IPS DF 6.9 (cell line): Measurements from ENCODE around the gene SGMS1.
"Not testable (repeated sequence)": the region's sequence is repeated elsewhere in the genome, so short reads cannot be mapped to it uniquely, and the experiment has no call there.

Experiments used
- DNase-seq: peaks from one replicate; pipeline ENCODE4 v3.0.0-alpha.2; 2013; ENCODE audit warnings: low read depth, low spot score
- H3K27ac ChIP-seq: one replicate; pipeline ENCODE4 v1.5.1; 2013; ENCODE audit warnings: low read length, control low read depth
- H3K27me3 ChIP-seq: 2 replicates; pipeline ENCODE4 v1.6.1; 2013; ENCODE audit warnings: mild to moderate bottlenecking, low read length; ENCODE audit not compliant: control insufficient read depth, insufficient read depth
- H3K36me3 ChIP-seq: 2 replicates; pipeline ENCODE4 v1.6.1; 2013; ENCODE audit warnings: low read length; ENCODE audit not compliant: control insufficient read depth, insufficient read depth
- H3K4me1 ChIP-seq: 2 replicates; pipeline ENCODE4 v1.6.1; 2013; ENCODE audit warnings: low read length; ENCODE audit not compliant: control insufficient read depth, insufficient read depth
- H3K4me3 ChIP-seq: 2 replicates; pipeline ENCODE4 v1.5.1; 2013; ENCODE audit warnings: mild to moderate bottlenecking, low read length
- H3K9me3 ChIP-seq: 2 replicates; pipeline ENCODE4 v1.6.1; 2013; ENCODE audit warnings: low read length, inconsistent platforms; ENCODE audit not compliant: control insufficient read depth, insufficient read depth
- WGBS: extraction: QIAGEN DNeasy Blood & Tissue Kit; methylation state at CpG from one replicate; pipeline ENCODE4 v1.1.7; 2013; ENCODE audit warnings: mixed read lengths, missing lambda C conversion rate; ENCODE audit not compliant: insufficient read length, insufficient coverage; 5-methylcytosine and 5-hydroxymethylcytosine counted together

The SGMS1 gene

GRCh38 chr10:50510517-50511473, 113.0 kb downstream of the SGMS1 start:
- H3K9me3 ChIP-seq: no peaks in the 10 kb centered on the region
- DNase-seq: no peak
- no peaks in the 10 kb centered on the region for H3K36me3 ChIP-seq
- no peak overlapping the region for H3K27ac ChIP-seq
- no peaks in the 10 kb centered on the region for H3K27me3 ChIP-seq
- H3K4me1 ChIP-seq: 0 out of 2 replicates have a peak, but pooled peaks cover 3% of the 10 kb centered on the region
- no peak overlapping the region for H3K4me3 ChIP-seq
- 100% methylated on average over 1 of the region's 3 CpGs for WGBS

DNA sequence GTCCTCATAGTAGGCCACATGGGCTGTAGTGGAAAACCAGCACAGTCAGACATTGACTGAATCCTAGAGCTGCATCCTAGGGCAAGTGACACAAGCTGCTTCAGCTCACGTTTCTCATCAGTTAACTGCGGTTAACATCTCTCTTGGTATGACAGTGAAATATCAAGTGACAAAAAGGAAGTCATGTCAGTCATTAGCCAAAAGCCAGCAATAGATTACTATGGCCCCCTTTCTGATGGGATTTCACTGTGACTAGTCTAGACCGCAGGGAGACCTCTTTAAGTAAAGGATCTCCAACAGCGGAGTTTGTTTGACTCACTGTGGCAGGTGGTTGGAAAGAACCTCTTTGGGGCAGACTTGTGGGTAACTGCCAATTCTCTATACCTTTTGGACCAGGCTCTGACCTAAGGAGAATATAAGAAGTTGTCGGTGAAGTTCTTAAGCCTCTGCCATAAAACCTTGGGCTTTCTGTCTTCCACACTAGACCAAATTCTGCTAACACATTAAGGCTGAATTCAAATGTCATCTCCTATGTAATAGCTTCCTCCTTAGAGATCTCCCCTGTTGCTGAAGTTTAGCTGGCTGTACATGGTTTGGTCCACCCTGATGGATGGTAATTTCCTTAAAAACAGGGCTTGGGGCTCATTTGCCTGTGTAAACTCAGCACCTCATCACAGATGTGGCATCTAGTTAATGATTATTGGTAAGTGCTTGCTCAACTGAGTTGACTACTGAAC, 115.3 kb downstream of the SGMS1 start:
- Histone ChIP-seq H3K27ac (no peak overlapping the region), H3K36me3 (no peaks in the 10 kb centered on the region), H3K4me1 (0 out of 2 replicates have a peak, but pooled peaks cover 3% of the 10 kb centered on the region), H3K27me3 (no peaks in the 10 kb centered on the region), H3K9me3 (no peaks in the 10 kb centered on the region), H3K4me3 (no peak overlapping the region)
- no peak for DNase-seq
- no CpG with 5 or more reads among the region's 5 CpGs for WGBS

DNA sequence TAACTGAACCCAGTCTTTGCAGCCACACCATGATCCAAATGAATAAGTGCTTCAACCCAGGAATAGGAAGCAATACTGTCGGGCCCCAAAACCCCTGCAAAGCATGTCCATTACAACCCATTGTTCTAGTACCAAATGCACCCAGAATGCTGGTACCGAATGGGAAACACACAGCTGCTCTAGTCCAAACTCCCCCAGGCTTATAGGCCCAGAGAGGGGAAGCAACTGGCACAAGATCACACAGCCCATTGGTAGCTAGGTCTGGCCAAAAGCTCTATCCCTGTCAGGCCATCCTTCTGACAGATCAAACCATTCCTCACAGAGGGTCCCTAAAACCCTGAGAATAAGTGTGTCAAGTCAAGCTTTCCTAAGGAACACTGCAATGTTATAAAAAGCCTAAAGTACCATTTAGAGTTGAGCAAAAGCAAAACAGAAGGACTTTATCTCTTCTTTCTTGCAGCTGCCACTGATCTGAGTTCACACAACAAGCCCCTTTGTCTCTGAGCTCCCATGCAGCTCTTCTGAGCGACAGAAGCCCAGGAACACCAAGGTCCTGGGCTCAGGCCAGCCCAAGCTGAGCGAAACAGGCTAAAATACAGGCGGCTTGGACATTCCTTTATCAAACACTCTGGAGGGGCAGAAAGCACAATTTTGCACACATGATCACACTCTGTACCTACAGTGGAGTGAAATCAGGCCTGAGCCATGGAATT, 116.7 kb downstream of the SGMS1 start:
- H3K4me1 ChIP-seq: peaks cover 5% of the 10 kb centered on the region; the same call in 1 of the 2 replicates
- no CpG with 5 or more reads among the region's 5 CpGs for WGBS

DNA sequence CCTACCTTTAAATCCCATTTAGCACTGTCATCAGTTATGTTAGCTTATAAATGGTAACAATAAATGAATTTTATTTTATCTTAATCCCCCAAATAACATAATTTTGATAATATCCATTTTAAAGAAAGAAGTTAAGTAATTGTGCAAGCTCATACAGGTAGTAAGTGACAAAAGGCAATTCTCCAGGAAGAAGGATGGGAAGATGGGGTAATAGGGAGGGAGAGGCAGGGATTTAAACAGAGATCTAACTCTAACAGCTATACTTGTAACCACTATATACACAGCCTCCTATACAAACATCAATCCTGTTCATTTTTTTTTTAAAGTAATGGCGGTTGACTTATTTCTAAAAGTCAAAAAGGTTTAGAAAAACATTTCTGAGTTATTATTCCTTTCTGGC, 119.4 kb downstream of the SGMS1 start:
- no peak for DNase-seq
- Histone ChIP-seq H3K27ac (no peak overlapping the region), H3K4me3 (no peak overlapping the region), H3K36me3 (no peaks in the 10 kb centered on the region), H3K27me3 (no peaks in the 10 kb centered on the region), H3K9me3 (no peaks in the 10 kb centered on the region), H3K4me1 (peaks cover 5% of the 10 kb centered on the region; the same call in 1 of the 2 replicates)
- WGBS: no CpG with 5 or more reads among the region's 1 CpG

More for the DNA sequence above, 116.7 kb downstream of the SGMS1 start:
- DNase-seq: no peak
- Histone ChIP-seq H3K27me3 (no peaks in the 10 kb centered on the region), H3K36me3 (no peaks in the 10 kb centered on the region), H3K27ac (no peak overlapping the region), H3K4me3 (no peak overlapping the region), H3K9me3 (no peaks in the 10 kb centered on the region)

DNA sequence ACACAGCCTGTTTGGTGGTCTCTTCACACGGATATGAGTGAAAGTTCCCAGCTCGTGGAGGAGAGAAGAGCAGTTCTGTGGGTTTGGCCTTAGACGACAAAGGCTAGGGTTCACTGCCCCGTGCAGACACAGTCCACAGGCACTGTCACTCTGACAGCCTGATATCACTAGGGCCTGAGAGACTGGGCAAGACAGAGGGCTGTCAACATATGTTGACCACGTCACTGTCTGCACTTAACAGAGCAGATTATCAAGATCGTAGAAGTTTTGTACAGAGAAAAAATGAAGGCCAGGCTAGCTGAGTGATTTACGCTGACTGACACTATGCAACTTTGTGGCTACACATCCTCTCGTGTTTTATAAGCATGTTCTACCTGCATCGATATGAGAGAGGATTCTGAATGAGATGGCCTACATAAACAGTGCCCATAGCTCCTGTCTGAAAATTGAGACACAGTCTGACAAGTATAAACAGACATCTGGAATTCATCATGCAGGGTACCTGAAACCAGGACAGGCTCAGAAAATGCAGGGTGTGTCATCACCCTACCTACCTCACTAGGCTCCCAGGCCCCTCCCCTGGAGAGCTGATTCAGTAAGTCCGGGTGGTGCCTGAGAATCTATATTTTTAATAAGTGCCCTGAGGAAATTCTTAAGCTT, 120.0 kb downstream of the SGMS1 start:
- no peaks in the 10 kb centered on the region for H3K9me3 ChIP-seq
- H3K4me3 ChIP-seq: no peak overlapping the region
- H3K27me3 ChIP-seq: no peaks in the 10 kb centered on the region
- no CpG with 5 or more reads among the region's 10 CpGs for WGBS
- no peak for DNase-seq
- H3K27ac ChIP-seq: no peak overlapping the region
- no peaks in the 10 kb centered on the region for H3K36me3 ChIP-seq
- H3K4me1 ChIP-seq: peaks cover 5% of the 10 kb centered on the region; the same call in 1 of the 2 replicates

DNA sequence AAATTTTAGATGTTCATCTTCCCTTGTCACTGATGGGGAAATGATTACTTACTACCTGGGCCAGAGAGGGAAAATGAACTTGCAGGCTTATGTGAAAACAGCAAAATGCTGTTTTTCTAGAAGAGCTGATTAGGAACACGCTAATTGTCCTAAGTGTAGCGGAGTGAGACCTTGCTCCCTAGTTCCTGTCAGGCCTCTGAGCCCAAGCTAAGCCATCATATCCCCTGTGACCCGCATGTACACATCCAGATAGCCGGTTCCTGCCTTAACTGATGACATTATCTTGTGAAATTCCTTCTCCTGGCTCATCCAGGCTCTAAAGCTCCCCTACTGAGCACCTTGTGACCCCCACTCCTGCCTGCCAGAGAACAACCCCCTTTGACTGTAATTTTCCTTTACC, 120.6 kb downstream of the SGMS1 start:
- not testable (repeated sequence) for H3K4me3 ChIP-seq, H3K27ac ChIP-seq, H3K4me1 ChIP-seq, H3K36me3 ChIP-seq, H3K27me3 ChIP-seq, DNase-seq, H3K9me3 ChIP-seq
- no CpG with 5 or more reads among the region's 4 CpGs for WGBS

DNA sequence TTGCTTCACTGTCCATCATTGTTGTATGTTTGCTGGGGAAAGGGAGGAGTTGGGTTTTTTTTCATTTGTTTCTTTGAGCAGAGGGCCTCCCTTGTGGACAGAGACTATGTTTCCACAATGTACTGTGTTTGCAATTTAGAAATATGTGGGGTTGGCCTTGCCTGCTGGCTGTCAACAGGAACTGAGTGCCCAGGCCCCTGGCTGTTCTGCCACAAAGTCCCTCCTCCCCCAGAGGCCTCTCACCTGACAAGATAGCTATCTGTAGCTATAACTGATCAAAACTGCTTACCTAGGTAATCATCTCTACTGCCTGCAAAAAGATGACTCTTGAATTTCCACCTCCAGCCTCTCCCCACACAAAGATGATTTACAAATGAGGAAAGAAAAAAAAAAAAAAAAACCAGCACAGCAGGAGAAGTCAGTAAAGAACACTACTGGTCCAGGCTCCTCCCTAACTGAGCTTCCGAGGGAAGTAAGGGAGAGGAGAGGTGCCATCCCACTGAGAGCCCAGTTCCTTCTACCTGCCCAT, 121.8 kb downstream of the SGMS1 start:
- Histone ChIP-seq H3K36me3 (no peaks in the 10 kb centered on the region), H3K4me1 (peaks cover 5% of the 10 kb centered on the region; the same call in 1 of the 2 replicates), H3K27me3 (no peaks in the 10 kb centered on the region), H3K9me3 (no peaks in the 10 kb centered on the region), H3K4me3 (no peak overlapping the region), H3K27ac (no peak overlapping the region)
- no peak for DNase-seq
- no CpG with 5 or more reads among the region's 1 CpG for WGBS

GRCh38 chr10:50501478-50501877, 122.3 kb downstream of the SGMS1 start:
- Histone ChIP-seq H3K27ac (no peak overlapping the region), H3K4me1 (peaks cover 2% of the 10 kb centered on the region; the same call in 1 of the 2 replicates), H3K36me3 (no peaks in the 10 kb centered on the region), H3K4me3 (no peak overlapping the region), H3K9me3 (no peaks in the 10 kb centered on the region), H3K27me3 (no peaks in the 10 kb centered on the region)
- no peak for DNase-seq
- no CpG with 5 or more reads among the region's 2 CpGs for WGBS

DNA sequence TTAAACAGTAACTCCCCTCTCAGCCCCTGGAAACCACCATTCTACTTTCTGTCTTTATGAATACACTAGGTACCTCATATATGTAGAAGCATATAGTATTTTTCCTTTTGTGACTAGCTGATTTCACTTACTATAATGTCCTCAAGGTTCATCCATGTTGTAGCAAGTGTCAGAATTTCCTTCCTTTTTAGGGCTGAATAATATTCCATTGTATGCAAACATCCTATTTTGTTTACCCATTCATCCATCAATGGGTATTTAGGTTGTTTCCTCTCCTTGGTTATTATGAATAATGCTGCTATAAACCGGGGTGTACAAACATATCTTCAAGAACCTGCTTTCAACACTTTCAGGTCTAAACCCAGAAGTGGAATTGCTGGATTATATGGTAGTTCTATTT, 125.3 kb downstream of the SGMS1 start:
- H3K9me3 ChIP-seq: no peaks in the 10 kb centered on the region
- H3K27me3 ChIP-seq: no peaks in the 10 kb centered on the region
- no CpG with 5 or more reads among the region's 1 CpG for WGBS
- peaks cover 2% of the 10 kb centered on the region; the same call in 1 of the 2 replicates for H3K4me1 ChIP-seq
- no peaks in the 10 kb centered on the region for H3K36me3 ChIP-seq
- no peak for DNase-seq
- H3K4me3 ChIP-seq: no peak overlapping the region
- H3K27ac ChIP-seq: no peak overlapping the region
